H1 (cell line): ENCODE data around the gene BFSP2. TPM values are rescaled to one million over a fixed set of nuclear protein-coding genes. Genes with fewer than 3 reads are reported as not detected.

ENCODE experiments used
- CTCF ChIA-PET: fragments of 300-600 bp; sonication (Branson Sonifier 250); formaldehyde crosslinking; loops from one replicate; lab custom pipeline; 2021; ENCODE audit not compliant: partially characterized antibody; lab: Charles Lee
- POLR2A ChIA-PET: fragments of 300-600 bp; sonication (Branson Sonifier 250); formaldehyde crosslinking; loops from one replicate; lab custom pipeline; 2021; ENCODE audit warnings: inconsistent platforms; ENCODE audit not compliant: partially characterized antibody; lab: Charles Lee
- DNase-seq, 2 experiments: peaks; one replicate each; pipeline versions ENCODE4 v3.0.0 to v3.0.0-alpha.2; 2010 to 2022; ENCODE audit warnings: low spot score in 2 of 2, low read depth in 1 of 2, mixed read lengths in 1 of 2
- FAIRE-seq: peaks from 2 replicates; lab custom pipeline; 2011; peaks lifted over from hg19 to GRCh38; lab: Jason Lieb, UNC
- H2AFZ ChIP-seq: 2 replicates; pipeline ENCODE4 v1.8.1; 2012; ENCODE audit warnings: low read length, inconsistent platforms
- H2AK5ac ChIP-seq: 2 replicates; pipeline ENCODE4 v1.6.1; 2013; ENCODE audit warnings: low read depth, low read length
- H2BK120ac ChIP-seq: replicated peaks from 2 replicates; pipeline ENCODE3; 2013; ENCODE audit warnings: low read depth, low read length, inconsistent platforms
- H2BK12ac ChIP-seq: 2 replicates; pipeline ENCODE4 v1.6.1; 2013; ENCODE audit warnings: low read depth, low read length
- H2BK15ac ChIP-seq: 2 replicates; pipeline ENCODE4 v1.6.1; 2013; ENCODE audit warnings: low read length
- H2BK20ac ChIP-seq: 2 replicates; pipeline ENCODE4 v1.6.1; 2013; ENCODE audit warnings: low read length
- H2BK5ac ChIP-seq: 2 replicates; pipeline ENCODE4 v1.6.1; 2013; ENCODE audit warnings: low read depth, low read length
- H3K14ac ChIP-seq: 2 replicates; pipeline ENCODE4 v1.6.1; 2013; ENCODE audit warnings: inconsistent platforms; ENCODE audit not compliant: insufficient read length
- H3K18ac ChIP-seq: 2 replicates; pipeline ENCODE4 v1.6.1; 2013; ENCODE audit warnings: low read length; ENCODE audit errors: extremely low read depth
- H3K23ac ChIP-seq: 2 replicates; pipeline ENCODE4 v1.6.1; 2013; ENCODE audit warnings: inconsistent platforms; ENCODE audit not compliant: insufficient read length
- H3K23me2 ChIP-seq: 2 replicates; pipeline ENCODE4 v1.6.1; 2013; ENCODE audit warnings: low read depth, low read length
- H3K27ac ChIP-seq: 2 replicates; pipeline ENCODE4 v1.6.1; 2011; ENCODE audit warnings: low read depth, low read length, inconsistent platforms
- H3K27me3 ChIP-seq, 4 experiments: replicated peaks in 1 of 4; 1 replicate in 1 of 4; 2 replicates in 3 of 4; pipeline versions ENCODE4 v1.6.1 to v1.8.1; 2011 to 2013; ENCODE audit warnings: low read length in 3 of 4, mild to moderate bottlenecking in 3 of 4, inconsistent platforms in 2 of 4, mixed read lengths in 2 of 4, moderate library complexity in 1 of 4; ENCODE audit not compliant: control insufficient read depth in 3 of 4, insufficient read depth in 3 of 4; ENCODE audit errors: extremely low read depth in 1 of 4
- H3K36me3 ChIP-seq, 4 experiments: 2 replicates each; pipeline versions ENCODE4 v1.6.1 to v1.8.1; 2011 to 2013; ENCODE audit warnings: mild to moderate bottlenecking in 4 of 4, low read length in 3 of 4, moderate library complexity in 2 of 4, control low read depth in 1 of 4, inconsistent platforms in 1 of 4; ENCODE audit not compliant: insufficient read depth in 4 of 4, control insufficient read depth in 2 of 4
- H3K4ac ChIP-seq: replicated peaks from 2 replicates; pipeline ENCODE3; 2013; ENCODE audit warnings: low read length, low read depth, mixed read lengths, inconsistent platforms; ENCODE audit not compliant: insufficient read length
- H3K4me1 ChIP-seq, 4 experiments: replicated peaks in 1 of 4; 1 replicate in 1 of 4; 2 replicates in 3 of 4; pipeline versions ENCODE4 v1.6.1 to v1.8.1; 2011 to 2013; ENCODE audit warnings: low read length in 3 of 4, inconsistent platforms in 2 of 4, mixed read lengths in 1 of 4; ENCODE audit not compliant: insufficient read depth in 4 of 4, control insufficient read depth in 3 of 4
- H3K4me2 ChIP-seq, 2 experiments: 2 replicates each; pipeline versions ENCODE4 v1.6.1 to v1.8.1; 2011 to 2013; ENCODE audit warnings: low read depth in 2 of 2, low read length in 2 of 2, control low read depth in 1 of 2, inconsistent platforms in 1 of 2, mild to moderate bottlenecking in 1 of 2; ENCODE audit not compliant: insufficient read depth in 1 of 2
- H3K4me3 ChIP-seq, 4 experiments: fragments of 200-600, 300-600 bp in 1 of 4; sonication (generic), shearing (Covaris generic), sonication (Bioruptor Twin) in 1 of 4; 2 replicates each; pipeline versions ENCODE4 v1.5.1 to v1.8.1; 2011 to 2016; ENCODE audit warnings: low read length in 4 of 4, low read depth in 3 of 4, control low read depth in 2 of 4, inconsistent platforms in 2 of 4, mild to moderate bottlenecking in 2 of 4, mixed read lengths in 1 of 4, moderate library complexity in 1 of 4; ENCODE audit not compliant: insufficient read depth in 2 of 4; ENCODE audit errors: extremely low read depth in 1 of 4
- H3K56ac ChIP-seq: replicated peaks from 2 replicates; pipeline ENCODE3; 2013; ENCODE audit warnings: low read depth, mild to moderate bottlenecking, mixed read lengths, low read length, inconsistent platforms; ENCODE audit not compliant: insufficient read length
- H3K79me1 ChIP-seq: 2 replicates; pipeline ENCODE4 v1.6.1; 2013; ENCODE audit warnings: low read depth, low read length, control low read depth
- H3K79me2 ChIP-seq, 2 experiments: 2 replicates each; pipeline versions ENCODE4 v1.6.1 to v1.8.1; 2012 to 2013; ENCODE audit warnings: low read length in 2 of 2, mild to moderate bottlenecking in 2 of 2, inconsistent platforms in 1 of 2; ENCODE audit not compliant: insufficient read depth in 2 of 2, control insufficient read depth in 1 of 2
- H3K9ac ChIP-seq, 4 experiments: replicated peaks in 1 of 4; 1 replicate in 1 of 4; 2 replicates in 3 of 4; pipeline versions ENCODE4 v1.6.1 to v1.8.1; 2011 to 2013; ENCODE audit warnings: low read depth in 3 of 4, low read length in 3 of 4, control low read depth in 2 of 4, mild to moderate bottlenecking in 2 of 4, moderate library complexity in 2 of 4, inconsistent platforms in 1 of 4; ENCODE audit errors: extremely low read depth in 1 of 4
- H3K9me3 ChIP-seq, 2 experiments: 2 replicates each; pipeline versions ENCODE4 v1.6.1 to v1.8.1; 2012 to 2013; ENCODE audit warnings: mild to moderate bottlenecking in 2 of 2, moderate library complexity in 2 of 2, control low read depth in 1 of 2, inconsistent platforms in 1 of 2, low read depth in 1 of 2, low read length in 1 of 2, mixed read lengths in 1 of 2; ENCODE audit not compliant: insufficient read depth in 2 of 2
- H4K20me1 ChIP-seq, 2 experiments: replicated peaks in 1 of 2; 2 replicates each; pipeline versions ENCODE3 to v1.8.1; 2011 to 2013; ENCODE audit warnings: inconsistent platforms in 2 of 2, low read length in 2 of 2, mild to moderate bottlenecking in 1 of 2; ENCODE audit not compliant: insufficient read depth in 2 of 2, control insufficient read depth in 1 of 2
- H4K5ac ChIP-seq: 2 replicates; pipeline ENCODE4 v1.6.1; 2013; ENCODE audit warnings: low read length, low read depth, mixed read lengths, inconsistent platforms; ENCODE audit not compliant: insufficient read length
- H4K8ac ChIP-seq: 2 replicates; pipeline ENCODE4 v1.8.0; 2013; ENCODE audit warnings: mild to moderate bottlenecking, moderate library complexity, low read length, inconsistent platforms; ENCODE audit not compliant: insufficient read depth; ENCODE audit errors: extremely low read depth
- H4K91ac ChIP-seq: replicated peaks from 2 replicates; pipeline ENCODE3; 2013; ENCODE audit warnings: low read length, mixed read lengths, inconsistent platforms; ENCODE audit not compliant: insufficient read length
- ASH2L ChIP-seq: fragments of 200-600, 300-600 bp; sonication (generic); IDR thresholded peaks from one replicate; pipeline ENCODE4 v1.7.1; 2017; ENCODE audit warnings: low read length
- FOSL1 ChIP-seq: IDR thresholded peaks from 2 replicates; pipeline ENCODE4 v1.6.1; 2011; ENCODE audit warnings: mild to moderate bottlenecking, low read depth, low read length, moderate library complexity; ENCODE audit not compliant: insufficient read depth
- JUN ChIP-seq: IDR thresholded peaks from 2 replicates; pipeline ENCODE4 v1.6.1; 2011; ENCODE audit warnings: low read depth, mild to moderate bottlenecking, improper control_type of control experiment, low read length
- SUZ12 ChIP-seq: fragments of 200-600 bp; sonication (generic); IDR thresholded peaks from 2 replicates; pipeline ENCODE4 v1.6.1; 2012; ENCODE audit warnings: mild to moderate bottlenecking, inconsistent platforms, low read length, moderate library complexity, mixed read lengths
- YY1 ChIP-seq: IDR thresholded peaks from 2 replicates; pipeline ENCODE4 v1.6.1; 2011; ENCODE audit warnings: low read depth, mild to moderate bottlenecking, low read length
- WGBS, 2 experiments: shearing (Covaris generic) in 1 of 2; methylation state at CpG; one replicate each; pipeline versions ENCODE4 v1.1.6 to v1.1.7; 2013 to 2015; ENCODE audit warnings: low lambda C conversion rate in 2 of 2, mixed read lengths in 2 of 2, inconsistent platforms in 1 of 2, low coverage in 1 of 2, missing lambda C conversion rate in 1 of 2; ENCODE audit not compliant: insufficient replicate concordance in 2 of 2, insufficient coverage in 1 of 2, insufficient read length in 1 of 2; ENCODE audit errors: extremely low coverage in 1 of 2, missing lambda C conversion rate in 1 of 2; 5-methylcytosine and 5-hydroxymethylcytosine counted together
- polyA plus RNA-seq, 7 experiments: library from polyadenylated mRNA; depleted of rRNA in 3 of 7; stranded (reverse) in 5 of 7; unstranded in 2 of 7; fragments of >200 nt in 5 of 7; fragments of 200-250 nt in 2 of 7; gene quantifications; 1 replicate in 5 of 7; 2 replicates in 1 of 7; 4 replicates in 1 of 7; pipeline versions ENCODE4 v1.2.1 to v1.2.3, GENCODE V29; 2011 to 2013; ENCODE audit warnings: missing spikeins in 2 of 7, mixed read lengths in 2 of 7
- total RNA-seq: library from RNA; stranded (reverse); fragmentation: NEBNext Ultra II Directional; extraction: Animal tissue kit (Norgen Biotek cat#: 25700); gene quantifications from 2 replicates; pipeline ENCODE4 v1.2.1, GENCODE V29; 2021
- TF ChIP-seq, protein P1 (sequence below): IDR thresholded peaks from 2 replicates; pipeline ENCODE4 v1.6.1; 2011; ENCODE audit warnings: low read length, improper control_type of control experiment
- TF ChIP-seq, protein P2 (sequence below): IDR thresholded peaks from 2 replicates; pipeline ENCODE4 v1.6.1; 2012; ENCODE audit warnings: inconsistent platforms
- TF ChIP-seq, protein P3 (sequence below), 3 experiments: IDR thresholded peaks; 1 replicate in 2 of 3; 2 replicates in 1 of 3; pipeline versions ENCODE4 v1.5.1 to v1.6.1; 2011; ENCODE audit warnings: low read length in 3 of 3, mild to moderate bottlenecking in 3 of 3, inconsistent platforms in 2 of 3, low read depth in 1 of 3, moderate library complexity in 1 of 3; ENCODE audit not compliant: insufficient read depth in 1 of 3; ENCODE audit errors: control extremely low read depth in 1 of 3

The BFSP2 gene
- total and polyA plus RNA-seq, 2 of the 8 experiments (the other 6 are each of a cell fraction or from before 2014, with no cell fraction given): not detected

DNA sequence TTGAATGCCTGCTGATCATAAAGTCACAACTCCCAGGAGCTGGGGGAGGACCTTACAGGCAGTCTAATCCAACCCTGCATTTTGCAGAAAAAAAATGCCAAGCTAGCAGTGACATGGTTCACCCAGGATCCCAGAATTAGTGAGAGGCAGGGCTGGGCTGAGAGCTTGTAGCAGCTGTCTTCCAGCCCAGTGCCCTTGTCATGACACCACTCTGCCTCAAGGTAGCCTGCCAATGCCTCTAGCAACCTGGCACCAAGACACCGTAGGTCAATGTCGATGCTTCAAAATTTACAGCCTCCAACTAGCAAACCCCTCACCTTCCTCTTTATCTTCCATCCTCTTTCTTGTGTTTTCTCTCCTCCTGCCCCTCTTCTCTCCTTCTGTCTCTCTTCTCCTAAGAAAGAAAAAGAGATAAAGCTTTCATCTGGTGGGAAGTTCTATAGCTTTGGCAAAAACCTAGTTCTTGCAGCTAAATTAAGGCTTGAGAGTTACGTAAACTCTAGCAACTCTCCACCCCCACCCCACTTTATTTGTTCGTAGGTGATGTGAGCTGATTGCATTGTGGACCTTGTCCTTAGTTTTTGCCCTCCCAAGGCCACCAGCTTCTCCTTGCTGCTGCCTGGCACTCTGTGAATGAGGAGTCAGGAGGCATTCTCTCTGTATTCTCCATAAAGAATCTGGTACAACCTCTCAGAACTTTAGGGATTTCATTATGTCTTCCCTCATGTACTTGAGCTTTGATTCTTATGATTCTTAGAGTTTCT, 18.3 kb upstream of the BFSP2 start:
- ChIA-PET POLR2A (interaction anchor here (0.7 kb wide), 3 partner anchors 339 to 976 kb away, joined by 3 to 5 read pairs (median 3); no protein-coding TSS in a partner anchor), CTCF (interaction anchor here (0.6 to 15.8 kb wide), 22 partner anchors 12 to 656 kb away, joined by 3 to 189 read pairs (median 4); partner anchors contain the start of gene BFSP2)
- DNase-seq (no peak), FAIRE-seq (no peak)
- WGBS, 2 experiments: 82% methylated on average over 4 of the region's 4 CpGs; no CpG with 5 or more reads in 1 of the 2 experiments
- no peak overlapping the region for H3K4ac ChIP-seq
- H3K27ac ChIP-seq: no peak overlapping the region
- no peaks in the 10 kb centered on the region for H3K23me2 ChIP-seq
- H2BK15ac ChIP-seq: no peak overlapping the region
- H3K4me3 ChIP-seq: no peak overlapping the region
- no peaks in the 10 kb centered on the region; a peak in 1 of 7 replicates for H3K4me1 ChIP-seq
- no peak overlapping the region for H4K5ac ChIP-seq
- H3K56ac ChIP-seq: no peak overlapping the region
- no peak overlapping the region for H3K9ac ChIP-seq
- no peak overlapping the region for H2BK120ac ChIP-seq
- no peaks in the 10 kb centered on the region for H3K9me3 ChIP-seq
- H3K23ac ChIP-seq: no peak overlapping the region
- H4K20me1 ChIP-seq: no peaks in the 10 kb centered on the region
- H2BK12ac ChIP-seq: no peak overlapping the region
- H3K18ac ChIP-seq: no peak overlapping the region
- H2AK5ac ChIP-seq: no peak overlapping the region
- no peak overlapping the region for H2BK5ac ChIP-seq
- no peaks in the 10 kb centered on the region for H3K27me3 ChIP-seq
- no peak overlapping the region for H4K8ac ChIP-seq
- no peak overlapping the region for H2AFZ ChIP-seq
- no peak overlapping the region for H2BK20ac ChIP-seq
- no peak overlapping the region for H3K14ac ChIP-seq
- no peak overlapping the region for H3K4me2 ChIP-seq
- H3K79me2 ChIP-seq: no peaks in the 10 kb centered on the region
- H3K36me3 ChIP-seq: no peaks in the 10 kb centered on the region
- H4K91ac ChIP-seq: no peak overlapping the region
- H3K79me1 ChIP-seq: no peaks in the 10 kb centered on the region
- TF ChIP-seq, protein P1, sequence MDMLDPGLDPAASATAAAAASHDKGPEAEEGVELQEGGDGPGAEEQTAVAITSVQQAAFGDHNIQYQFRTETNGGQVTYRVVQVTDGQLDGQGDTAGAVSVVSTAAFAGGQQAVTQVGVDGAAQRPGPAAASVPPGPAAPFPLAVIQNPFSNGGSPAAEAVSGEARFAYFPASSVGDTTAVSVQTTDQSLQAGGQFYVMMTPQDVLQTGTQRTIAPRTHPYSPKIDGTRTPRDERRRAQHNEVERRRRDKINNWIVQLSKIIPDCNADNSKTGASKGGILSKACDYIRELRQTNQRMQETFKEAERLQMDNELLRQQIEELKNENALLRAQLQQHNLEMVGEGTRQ: no peak
- TF ChIP-seq SUZ12: no peak
- TF ChIP-seq, protein P2, sequence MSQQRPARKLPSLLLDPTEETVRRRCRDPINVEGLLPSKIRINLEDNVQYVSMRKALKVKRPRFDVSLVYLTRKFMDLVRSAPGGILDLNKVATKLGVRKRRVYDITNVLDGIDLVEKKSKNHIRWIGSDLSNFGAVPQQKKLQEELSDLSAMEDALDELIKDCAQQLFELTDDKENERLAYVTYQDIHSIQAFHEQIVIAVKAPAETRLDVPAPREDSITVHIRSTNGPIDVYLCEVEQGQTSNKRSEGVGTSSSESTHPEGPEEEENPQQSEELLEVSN: no peak
- no peak for TF ChIP-seq YY1
- no peak for TF ChIP-seq ASH2L
- TF ChIP-seq JUN: no peak
- TF ChIP-seq, protein P3, sequence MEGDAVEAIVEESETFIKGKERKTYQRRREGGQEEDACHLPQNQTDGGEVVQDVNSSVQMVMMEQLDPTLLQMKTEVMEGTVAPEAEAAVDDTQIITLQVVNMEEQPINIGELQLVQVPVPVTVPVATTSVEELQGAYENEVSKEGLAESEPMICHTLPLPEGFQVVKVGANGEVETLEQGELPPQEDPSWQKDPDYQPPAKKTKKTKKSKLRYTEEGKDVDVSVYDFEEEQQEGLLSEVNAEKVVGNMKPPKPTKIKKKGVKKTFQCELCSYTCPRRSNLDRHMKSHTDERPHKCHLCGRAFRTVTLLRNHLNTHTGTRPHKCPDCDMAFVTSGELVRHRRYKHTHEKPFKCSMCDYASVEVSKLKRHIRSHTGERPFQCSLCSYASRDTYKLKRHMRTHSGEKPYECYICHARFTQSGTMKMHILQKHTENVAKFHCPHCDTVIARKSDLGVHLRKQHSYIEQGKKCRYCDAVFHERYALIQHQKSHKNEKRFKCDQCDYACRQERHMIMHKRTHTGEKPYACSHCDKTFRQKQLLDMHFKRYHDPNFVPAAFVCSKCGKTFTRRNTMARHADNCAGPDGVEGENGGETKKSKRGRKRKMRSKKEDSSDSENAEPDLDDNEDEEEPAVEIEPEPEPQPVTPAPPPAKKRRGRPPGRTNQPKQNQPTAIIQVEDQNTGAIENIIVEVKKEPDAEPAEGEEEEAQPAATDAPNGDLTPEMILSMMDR (IDR thresholded peaks at IDR 0.05; ENCODE audit: control extremely low read depth in 1 of 3, insufficient read depth in 1 of 3, low read depth in 1 of 3, low read length in 3 of 3): no peak
- TF ChIP-seq FOSL1: no peak
